Neural cell (in vitro differentiated cells): ENCODE results near the gene MANEAL.

Source experiments
- CTCF ChIP-seq: fragments of 450-650 bp; IDR thresholded peaks from 2 replicates; pipeline ENCODE4 v1.5.1; 2014; ENCODE audit warnings: antibody characterized with exemption, mild to moderate bottlenecking, moderate library complexity; ENCODE audit not compliant: poor library complexity, severe bottlenecking
- EZH2 ChIP-seq: fragments of 200-600, 300-800 bp; shearing (Covaris generic), sonication (generic); IDR thresholded peaks from 2 replicates; pipeline ENCODE4 v1.6.1; 2014; ENCODE audit warnings: antibody characterized with exemption, low read length, borderline replicate concordance, mild to moderate bottlenecking; ENCODE audit not compliant: insufficient read depth, poor library complexity, severe bottlenecking

- TF ChIP-seq CTCF = no peak
- TF ChIP-seq EZH2 = no peak
Observed at GRCh38 chr1:37755290-37755689, 38.4 kb upstream of the MANEAL start.
